B cell (primary cell): Measurements from ENCODE around the gene KCNC4. TPM values are rescaled to one million over a fixed set of nuclear protein-coding genes. Genes with fewer than 3 reads are reported as not detected.

ENCODE experiments used
- ATAC-seq: fragments of 200-7000 bp; cut with Tn5 transposase; one replicate; pipeline ENCODE4 v1.10.0; 2021; ENCODE audit warnings: low read depth, mild to moderate bottlenecking, moderate number of reproducible peaks, moderate library complexity
- CTCF ChIA-PET: fragments of 350-600 bp; sonication (Branson Sonifier 250); formaldehyde crosslinking; loops from one replicate; lab custom pipeline; 2021; ENCODE audit warnings: antibody characterized with exemption, inconsistent platforms; lab: Charles Lee
- POLR2A ChIA-PET: fragments of 350-600 bp; sonication (Branson Sonifier 250); formaldehyde crosslinking; loops from one replicate; lab custom pipeline; 2021; ENCODE audit warnings: antibody characterized with exemption; lab: Charles Lee
- DNase-seq: peaks from one replicate; pipeline ENCODE4 v3.0.0; 2013
- H2AFZ ChIP-seq: 2 replicates; pipeline ENCODE4 v1.6.1; 2012; ENCODE audit warnings: mild to moderate bottlenecking, low read depth, low read length; ENCODE audit not compliant: insufficient read depth, poor library complexity, severe bottlenecking
- H3K27ac ChIP-seq, 2 donors: 1 replicate in 1 of 2; 2 replicates in 1 of 2; pipeline ENCODE4 v1.5.1; 2012 to 2013; ENCODE audit warnings: low read length in 2 of 2, mild to moderate bottlenecking in 2 of 2, moderate library complexity in 1 of 2
- H3K27me3 ChIP-seq, 4 experiments: fragments of 200-600 bp in 1 of 4; sonication (generic) in 1 of 4; replicated peaks in 1 of 4; 1 replicate in 2 of 4; 2 replicates in 2 of 4; pipeline versions ENCODE4 v1.6.1 to v1.7.0; 2013 to 2016; ENCODE audit warnings: low read length in 3 of 4, mild to moderate bottlenecking in 2 of 4, mixed read lengths in 1 of 4, moderate library complexity in 1 of 4; ENCODE audit not compliant: insufficient read depth in 4 of 4, control insufficient read depth in 3 of 4; ENCODE audit errors: control extremely low read depth in 1 of 4
- H3K36me3 ChIP-seq, 2 experiments: replicated peaks in 1 of 2; 1 replicate in 1 of 2; 2 replicates in 1 of 2; pipeline versions ENCODE4 v1.6.1 to v1.7.1; 2013; ENCODE audit warnings: low read length in 1 of 2; ENCODE audit not compliant: insufficient read depth in 2 of 2, control insufficient read depth in 1 of 2; ENCODE audit errors: control extremely low read depth in 1 of 2, extremely low read depth in 1 of 2
- H3K4me1 ChIP-seq, 2 donors: fragments of 200-600 bp in 1 of 2; sonication (generic) in 1 of 2; 1 replicate in 1 of 2; 2 replicates in 1 of 2; pipeline versions ENCODE4 v1.5.1 to v1.6.1; 2013 to 2017; ENCODE audit warnings: low read length in 2 of 2; ENCODE audit not compliant: control insufficient read depth in 2 of 2, insufficient read depth in 2 of 2
- H3K4me2 ChIP-seq: replicated peaks from 2 replicates; pipeline ENCODE3; 2012; ENCODE audit warnings: mild to moderate bottlenecking, low read depth, low read length; ENCODE audit not compliant: poor library complexity, severe bottlenecking
- H3K4me3 ChIP-seq, 5 experiments: fragments of 200-600 bp in 1 of 5; sonication (generic) in 1 of 5; 1 replicate in 3 of 5; 2 replicates in 2 of 5; pipeline versions ENCODE4 v1.5.1 to v1.7.0; 2011 to 2016; ENCODE audit warnings: low read length in 4 of 5, mild to moderate bottlenecking in 4 of 5, low read depth in 2 of 5, control low read depth in 1 of 5, moderate library complexity in 1 of 5; ENCODE audit not compliant: insufficient read depth in 1 of 5; ENCODE audit errors: control extremely low read depth in 1 of 5, extremely low read depth in 1 of 5
- H3K79me2 ChIP-seq: fragments of 200-600 bp; sonication (generic); one replicate; pipeline ENCODE4 v1.6.0; 2016; ENCODE audit warnings: low read length; ENCODE audit not compliant: control insufficient read depth, insufficient read depth
- H3K9ac ChIP-seq: fragments of 200-600 bp; sonication (generic); 2 replicates; pipeline ENCODE4 v1.6.1; 2017; ENCODE audit warnings: mild to moderate bottlenecking, low read length, moderate library complexity
- H3K9me3 ChIP-seq, 3 donors: one replicate each; pipeline versions ENCODE4 v1.6.1 to v1.7.1; 2013; ENCODE audit warnings: low read length in 2 of 3; ENCODE audit not compliant: control insufficient read depth in 2 of 3, insufficient read depth in 1 of 3; ENCODE audit errors: control extremely low read depth in 1 of 3
- H4K20me1 ChIP-seq: 2 replicates; pipeline ENCODE4 v1.6.0; 2012; ENCODE audit warnings: mild to moderate bottlenecking, low read length; ENCODE audit not compliant: insufficient read depth, control insufficient read depth, poor library complexity, severe bottlenecking
- H3K27ac Mint-ChIP-seq: one replicate; pipeline ENCODE4 v1.8.0; 2021; ENCODE audit warnings: mixed read lengths
- H3K27me3 Mint-ChIP-seq: one replicate; pipeline ENCODE4 v1.8.0; 2021; ENCODE audit warnings: mixed read lengths
- H3K4me1 Mint-ChIP-seq: one replicate; pipeline ENCODE4 v1.8.0; 2021; ENCODE audit warnings: mixed read lengths
- H3K4me3 Mint-ChIP-seq: one replicate; pipeline ENCODE4 v1.8.0; 2021; ENCODE audit warnings: mixed read lengths
- H3K9me3 Mint-ChIP-seq: one replicate; pipeline ENCODE4 v1.8.0; 2022; ENCODE audit warnings: mixed read lengths; ENCODE audit not compliant: insufficient read depth
- CTCF ChIP-seq: fragments of 200-600 bp; IDR thresholded peaks from one replicate; pipeline ENCODE4 v1.8.0; 2022; ENCODE audit warnings: antibody characterized with exemption, mild to moderate bottlenecking
- EZH2 ChIP-seq: IDR thresholded peaks from 2 replicates; pipeline ENCODE4 v1.6.1; 2012; ENCODE audit warnings: borderline replicate concordance, low read depth, mild to moderate bottlenecking, moderate library complexity, low read length; ENCODE audit not compliant: insufficient read depth, poor library complexity, severe bottlenecking
- WGBS: methylation state at CpG from one replicate; pipeline ENCODE4 v1.1.5; 2013; ENCODE audit warnings: missing lambda C conversion rate; ENCODE audit not compliant: insufficient coverage; 5-methylcytosine and 5-hydroxymethylcytosine counted together
- intact Hi-C: fragments of 100-400 bp; cut with micrococcal nuclease; formaldehyde crosslinking; loops from one replicate; pipeline ENCODE4 v1.10.0; 2022
- polyA plus RNA-seq: library from polyadenylated mRNA; depleted of rRNA; stranded (reverse); fragments of >200 nt; gene quantifications from 2 replicates; pipeline ENCODE4 v1.2.3, GENCODE V29; 2012
- total RNA-seq, 2 donors: library from RNA; stranded (reverse); fragments of 120-200 nt in 1 of 2; gene quantifications; 1 replicate in 1 of 2; 2 replicates in 1 of 2; pipeline versions ENCODE4 v1.2.3 to v1.2.4, GENCODE V29; 2013 to 2022

Gene KCNC4
- total and polyA plus RNA-seq, 2 donors (not counting 1 experiment from before 2014, with no cell fraction given): 3.2 to 24.1 TPM

GRCh38 chr1:110224240-110224995 lies 14.3 kb downstream of the KCNC4 start:
- H3K4me2 ChIP-seq: no peak overlapping the region
- H3K9me3 Mint-ChIP-seq: no peaks in the 10 kb centered on the region
- no peak for DNase-seq
- no peak overlapping the region for H3K4me3 ChIP-seq
- no peaks in the 10 kb centered on the region for H3K79me2 ChIP-seq
- no peak overlapping the region for H3K27ac Mint-ChIP-seq
- no peak for ATAC-seq
- ChIA-PET POLR2A (no interaction called here), CTCF (interaction anchor here (0.8 to 1.4 kb wide), 3 partner anchors 16 to 22 kb away, joined by 3 to 5 read pairs (median 4); no protein-coding TSS in a partner anchor)
- H3K4me3 Mint-ChIP-seq: no peak overlapping the region
- H3K27ac ChIP-seq: no peak overlapping the region
- intact Hi-C loops: no loop called here
- H3K4me1 Mint-ChIP-seq: no peaks in the 10 kb centered on the region
- no peaks in the 10 kb centered on the region for H3K27me3 ChIP-seq
- TF ChIP-seq CTCF (no peak), EZH2 (no peak)
- H3K4me1 ChIP-seq: no peaks in the 10 kb centered on the region
- H3K36me3 ChIP-seq: peaks cover 0 to 6% of the 10 kb centered on the region in 2 experiments
- no peaks in the 10 kb centered on the region for H4K20me1 ChIP-seq
- H3K9me3 ChIP-seq: no peaks in the 10 kb centered on the region
- WGBS: 90% methylated on average over 7 of the region's 8 CpGs
- H3K27me3 Mint-ChIP-seq: no peaks in the 10 kb centered on the region
- no peak overlapping the region for H2AFZ ChIP-seq
- H3K9ac ChIP-seq: no peak overlapping the region

GRCh38 chr1:110225212-110225611 lies 15.1 kb downstream of the KCNC4 start:
- 91% methylated on average over 7 of the region's 7 CpGs for WGBS
- ATAC-seq (no peak), DNase-seq (no peak)
- no peaks in the 10 kb centered on the region for H3K9me3 ChIP-seq
- H3K9ac ChIP-seq: no peak overlapping the region
- H3K4me3 ChIP-seq: no peak overlapping the region
- intact Hi-C loops: no loop called here
- H3K27me3 ChIP-seq: no peaks in the 10 kb centered on the region
- no peaks in the 10 kb centered on the region for H3K4me1 ChIP-seq
- no peaks in the 10 kb centered on the region for H3K9me3 Mint-ChIP-seq
- H3K4me2 ChIP-seq: no peak overlapping the region
- no peak overlapping the region for H2AFZ ChIP-seq
- H3K27me3 Mint-ChIP-seq: no peaks in the 10 kb centered on the region
- POLR2A ChIA-PET: no interaction called here
- H4K20me1 ChIP-seq: no peaks in the 10 kb centered on the region
- TF ChIP-seq EZH2 (no peak), CTCF (no peak)
- peaks cover 0 to 6% of the 10 kb centered on the region in 2 experiments for H3K36me3 ChIP-seq
- CTCF ChIA-PET: interaction anchor here (0.8 to 1.4 kb wide), 3 partner anchors 17 to 23 kb away, joined by 3 to 5 read pairs (median 4); no protein-coding TSS in a partner anchor
- no peak overlapping the region for H3K27ac ChIP-seq
- H3K4me3 Mint-ChIP-seq: no peak overlapping the region
- H3K27ac Mint-ChIP-seq: no peak overlapping the region
- no peaks in the 10 kb centered on the region for H3K79me2 ChIP-seq
- no peaks in the 10 kb centered on the region for H3K4me1 Mint-ChIP-seq
